ENCODE measurements around the gene LAMC3. TPM values are rescaled to one million over a fixed set of nuclear protein-coding genes. Genes with fewer than 3 reads are reported as not detected.
"Not testable (repeated sequence)": the region's sequence is repeated elsewhere in the genome, so short reads cannot be mapped to it uniquely, and the experiment has no call there.

The LAMC3 gene
- total RNA-seq, 1 donor from 2014 or later, result 0.20 TPM

DNA sequence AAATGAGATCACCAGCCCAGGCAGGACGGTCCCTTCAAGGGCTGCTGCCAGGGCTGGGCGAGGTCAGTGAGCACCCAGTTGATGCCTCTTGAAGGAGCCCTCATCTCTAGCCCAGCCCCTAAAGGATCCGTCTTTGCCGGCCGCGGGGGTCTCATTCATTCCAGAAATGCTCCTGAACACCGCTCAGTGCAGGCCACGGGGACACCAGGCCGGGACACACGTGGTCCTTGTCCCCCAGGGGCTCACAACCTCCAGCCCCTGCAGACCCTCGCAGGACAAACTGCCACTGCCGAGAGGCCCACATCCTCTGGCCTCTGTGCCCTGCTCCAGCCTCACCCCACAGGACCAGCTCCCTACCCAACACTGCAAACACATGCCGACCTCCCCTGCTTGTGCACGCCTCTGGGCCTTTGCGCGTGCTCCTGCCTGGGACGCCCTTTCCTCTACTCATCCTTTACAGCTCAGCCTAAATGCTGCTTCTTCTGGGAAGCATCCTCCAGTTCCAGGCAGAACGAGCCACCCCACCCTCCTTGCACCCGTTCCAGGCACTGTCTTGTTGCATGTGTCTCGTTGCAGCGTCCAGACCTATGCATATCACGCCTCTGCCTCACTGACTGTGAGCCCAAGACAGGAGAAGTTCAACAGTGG lies 10.3 kb upstream of the LAMC3 start:
- H3K27ac ChIP-seq (ENCODE audit: low read depth, low read length), result no peak overlapping the region
- DNase-seq (ENCODE audit: low read depth), result no peak
- Mint-ChIP-seq H3K27me3 (ENCODE audit: low read depth, unreplicated experiment) (peaks cover 36% of the 10 kb centered on the region), H3K4me3 (ENCODE audit: unreplicated experiment) (no peak overlapping the region), H3K27ac (ENCODE audit: unreplicated experiment) (no peak overlapping the region), H3K4me1 (ENCODE audit: low read depth, unreplicated experiment) (peaks cover 15% of the 10 kb centered on the region), H3K36me3 (ENCODE audit: low read depth, unreplicated experiment) (no peaks in the 10 kb centered on the region), H3K9me3 (ENCODE audit: unreplicated experiment) (no peaks in the 10 kb centered on the region)
- no peaks in the 10 kb centered on the region for H4K20me1 ChIP-seq (ENCODE audit: insufficient read depth, low read length)
- FAIRE-seq, result no peak
- H3K4me1 ChIP-seq (ENCODE audit: insufficient read depth, low read length), result peaks cover 16% of the 10 kb centered on the region
- no peak overlapping the region for H3K4me2 ChIP-seq (ENCODE audit: low read length)
- no peak overlapping the region for H2AFZ ChIP-seq (ENCODE audit: low read depth, low read length)
- H3K9me3 ChIP-seq (ENCODE audit: insufficient read depth, low read depth, low read length), result no peaks in the 10 kb centered on the region
- no peak overlapping the region for H3K9ac ChIP-seq (ENCODE audit: low read length)
- no peaks in the 10 kb centered on the region for H3K36me3 ChIP-seq (ENCODE audit: insufficient read depth, low read length)
- TF ChIP-seq, protein P1, sequence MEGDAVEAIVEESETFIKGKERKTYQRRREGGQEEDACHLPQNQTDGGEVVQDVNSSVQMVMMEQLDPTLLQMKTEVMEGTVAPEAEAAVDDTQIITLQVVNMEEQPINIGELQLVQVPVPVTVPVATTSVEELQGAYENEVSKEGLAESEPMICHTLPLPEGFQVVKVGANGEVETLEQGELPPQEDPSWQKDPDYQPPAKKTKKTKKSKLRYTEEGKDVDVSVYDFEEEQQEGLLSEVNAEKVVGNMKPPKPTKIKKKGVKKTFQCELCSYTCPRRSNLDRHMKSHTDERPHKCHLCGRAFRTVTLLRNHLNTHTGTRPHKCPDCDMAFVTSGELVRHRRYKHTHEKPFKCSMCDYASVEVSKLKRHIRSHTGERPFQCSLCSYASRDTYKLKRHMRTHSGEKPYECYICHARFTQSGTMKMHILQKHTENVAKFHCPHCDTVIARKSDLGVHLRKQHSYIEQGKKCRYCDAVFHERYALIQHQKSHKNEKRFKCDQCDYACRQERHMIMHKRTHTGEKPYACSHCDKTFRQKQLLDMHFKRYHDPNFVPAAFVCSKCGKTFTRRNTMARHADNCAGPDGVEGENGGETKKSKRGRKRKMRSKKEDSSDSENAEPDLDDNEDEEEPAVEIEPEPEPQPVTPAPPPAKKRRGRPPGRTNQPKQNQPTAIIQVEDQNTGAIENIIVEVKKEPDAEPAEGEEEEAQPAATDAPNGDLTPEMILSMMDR (IDR thresholded peaks at IDR 0.05; ENCODE audit: insufficient read depth, low read depth, low read length), result no peak
- no peak for TF ChIP-seq EZH2 (IDR thresholded peaks at IDR 0.05; ENCODE audit: insufficient read depth, low read length)
- no peaks in the 10 kb centered on the region for H3K79me2 ChIP-seq (ENCODE audit: insufficient read depth, low read length)
- no peak overlapping the region for H3K4me3 ChIP-seq (ENCODE audit: insufficient read depth, low read depth, low read length)
- peaks cover 19% of the 10 kb centered on the region for H3K27me3 ChIP-seq (ENCODE audit: insufficient read depth, low read length)

DNA sequence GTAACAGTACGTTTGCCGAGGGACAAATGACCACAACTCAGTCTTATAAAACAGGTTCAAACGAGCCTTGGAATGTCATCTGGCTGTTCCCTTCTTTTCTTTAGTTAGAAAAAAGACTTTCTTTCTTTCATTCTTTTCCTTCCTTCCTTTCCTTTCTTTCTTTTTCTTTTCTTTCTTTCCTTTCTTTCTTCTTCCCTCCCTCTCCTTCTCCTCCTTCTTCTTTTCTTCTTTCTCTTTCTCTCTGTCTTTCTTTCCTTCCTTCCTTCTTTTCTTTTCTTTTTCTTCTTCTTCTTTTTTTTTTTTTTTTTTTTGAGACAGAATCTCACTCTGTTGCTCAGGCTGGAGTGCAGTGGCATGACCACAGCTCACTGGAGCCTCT lies 9.7 kb upstream of the LAMC3 start:
- Mint-ChIP-seq H3K9me3 (ENCODE audit: unreplicated experiment) (peaks cover 2% of the 10 kb centered on the region), H3K27ac (ENCODE audit: unreplicated experiment) (no peak overlapping the region), H3K4me3 (ENCODE audit: unreplicated experiment) (no peak overlapping the region), H3K36me3 (ENCODE audit: low read depth, unreplicated experiment) (no peaks in the 10 kb centered on the region), H3K4me1 (ENCODE audit: low read depth, unreplicated experiment) (peaks cover 14% of the 10 kb centered on the region), H3K27me3 (ENCODE audit: low read depth, unreplicated experiment) (peaks cover 35% of the 10 kb centered on the region)
- Histone ChIP-seq H3K27ac (ENCODE audit: low read depth, low read length) (no peak overlapping the region), H3K4me2 (ENCODE audit: low read length) (no peak overlapping the region), H3K9ac (ENCODE audit: low read length) (no peak overlapping the region), H3K4me3 (ENCODE audit: insufficient read depth, low read depth, low read length) (no peak overlapping the region), H3K27me3 (ENCODE audit: insufficient read depth, low read length) (peaks cover 19% of the 10 kb centered on the region), H3K79me2 (ENCODE audit: insufficient read depth, low read length) (no peaks in the 10 kb centered on the region), H3K4me1 (ENCODE audit: insufficient read depth, low read length) (peaks cover 16% of the 10 kb centered on the region), H3K9me3 (ENCODE audit: insufficient read depth, low read depth, low read length) (no peaks in the 10 kb centered on the region), H3K36me3 (ENCODE audit: insufficient read depth, low read length) (no peaks in the 10 kb centered on the region), H2AFZ (ENCODE audit: low read depth, low read length) (no peak overlapping the region), H4K20me1 (ENCODE audit: insufficient read depth, low read length) (no peaks in the 10 kb centered on the region)
- FAIRE-seq, result no peak
- TF ChIP-seq, protein P1 (IDR thresholded peaks at IDR 0.05; ENCODE audit: insufficient read depth, low read depth, low read length), result no peak
- TF ChIP-seq EZH2 (IDR thresholded peaks at IDR 0.05; ENCODE audit: insufficient read depth, low read length), result no peak
- DNase-seq (ENCODE audit: low read depth), result no peak

DNA sequence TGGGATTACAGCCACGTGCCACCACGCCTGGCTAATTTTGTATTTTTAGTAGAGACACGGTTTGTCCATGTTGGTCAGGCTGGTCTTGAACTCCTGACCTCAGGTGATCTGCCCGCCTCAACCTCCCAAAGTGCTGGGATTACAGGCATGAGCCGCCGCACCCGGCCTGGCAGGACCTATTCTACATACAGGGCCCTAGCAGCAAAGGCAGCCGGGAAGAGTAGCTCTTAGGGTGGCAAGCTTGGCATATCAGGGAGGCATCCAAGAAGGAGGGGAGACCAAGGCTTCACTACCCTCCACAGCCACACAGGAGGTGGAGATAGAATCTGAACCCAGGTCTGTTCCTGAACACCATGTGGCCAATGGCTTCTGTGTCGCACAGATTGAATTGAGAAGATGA lies 8.4 kb upstream of the LAMC3 start:
- not testable (repeated sequence) for H3K4me1 ChIP-seq (ENCODE audit: insufficient read depth, low read length); FAIRE-seq; H3K79me2 ChIP-seq (ENCODE audit: insufficient read depth, low read length); H3K4me3 ChIP-seq (ENCODE audit: insufficient read depth, low read depth, low read length); H3K27ac ChIP-seq (ENCODE audit: low read depth, low read length); H3K36me3 ChIP-seq (ENCODE audit: insufficient read depth, low read length); DNase-seq (ENCODE audit: low read depth); H3K9me3 ChIP-seq (ENCODE audit: insufficient read depth, low read depth, low read length); H3K9ac ChIP-seq (ENCODE audit: low read length); H3K4me3 Mint-ChIP-seq (ENCODE audit: unreplicated experiment); H3K27ac Mint-ChIP-seq (ENCODE audit: unreplicated experiment); H3K4me2 ChIP-seq (ENCODE audit: low read length); H4K20me1 ChIP-seq (ENCODE audit: insufficient read depth, low read length); H3K4me1 Mint-ChIP-seq (ENCODE audit: low read depth, unreplicated experiment); H2AFZ ChIP-seq (ENCODE audit: low read depth, low read length); H3K36me3 Mint-ChIP-seq (ENCODE audit: low read depth, unreplicated experiment)
- peaks cover 19% of the 10 kb centered on the region for H3K27me3 ChIP-seq (ENCODE audit: insufficient read depth, low read length)
- H3K9me3 Mint-ChIP-seq (ENCODE audit: unreplicated experiment), result peaks cover 10% of the 10 kb centered on the region
- peaks cover 30% of the 10 kb centered on the region for H3K27me3 Mint-ChIP-seq (ENCODE audit: low read depth, unreplicated experiment)

Data from astrocyte (in vitro differentiated cells and primary cell).